H1 (cell line): ENCODE measurements around the gene KRTAP1-5. TPM values are rescaled to one million over a fixed set of nuclear protein-coding genes. Genes with fewer than 3 reads are reported as not detected.
"Not testable (repeated sequence)": the region's sequence is repeated elsewhere in the genome, so short reads cannot be mapped to it uniquely, and the experiment has no call there.

Experiments used
- CTCF ChIA-PET: fragments of 300-600 bp; sonication (Branson Sonifier 250); formaldehyde crosslinking; loops from one replicate; lab custom pipeline; 2021; ENCODE audit not compliant: partially characterized antibody; lab: Charles Lee
- POLR2A ChIA-PET: fragments of 300-600 bp; sonication (Branson Sonifier 250); formaldehyde crosslinking; loops from one replicate; lab custom pipeline; 2021; ENCODE audit warnings: inconsistent platforms; ENCODE audit not compliant: partially characterized antibody; lab: Charles Lee
- DNase-seq, 2 experiments: peaks; one replicate each; pipeline versions ENCODE4 v3.0.0 to v3.0.0-alpha.2; 2010 to 2022; ENCODE audit warnings: low spot score in 2 of 2, low read depth in 1 of 2, mixed read lengths in 1 of 2
- FAIRE-seq: peaks from 2 replicates; lab custom pipeline; 2011; peaks lifted over from hg19 to GRCh38; lab: Jason Lieb, UNC
- H2AFZ ChIP-seq: 2 replicates; pipeline ENCODE4 v1.8.1; 2012; ENCODE audit warnings: low read length, inconsistent platforms
- H2AK5ac ChIP-seq: 2 replicates; pipeline ENCODE4 v1.6.1; 2013; ENCODE audit warnings: low read depth, low read length
- H2BK120ac ChIP-seq: replicated peaks from 2 replicates; pipeline ENCODE3; 2013; ENCODE audit warnings: low read depth, low read length, inconsistent platforms
- H2BK12ac ChIP-seq: 2 replicates; pipeline ENCODE4 v1.6.1; 2013; ENCODE audit warnings: low read depth, low read length
- H2BK15ac ChIP-seq: 2 replicates; pipeline ENCODE4 v1.6.1; 2013; ENCODE audit warnings: low read length
- H2BK20ac ChIP-seq: 2 replicates; pipeline ENCODE4 v1.6.1; 2013; ENCODE audit warnings: low read length
- H2BK5ac ChIP-seq: 2 replicates; pipeline ENCODE4 v1.6.1; 2013; ENCODE audit warnings: low read depth, low read length
- H3K14ac ChIP-seq: 2 replicates; pipeline ENCODE4 v1.6.1; 2013; ENCODE audit warnings: inconsistent platforms; ENCODE audit not compliant: insufficient read length
- H3K18ac ChIP-seq: 2 replicates; pipeline ENCODE4 v1.6.1; 2013; ENCODE audit warnings: low read length; ENCODE audit errors: extremely low read depth
- H3K23ac ChIP-seq: 2 replicates; pipeline ENCODE4 v1.6.1; 2013; ENCODE audit warnings: inconsistent platforms; ENCODE audit not compliant: insufficient read length
- H3K23me2 ChIP-seq: 2 replicates; pipeline ENCODE4 v1.6.1; 2013; ENCODE audit warnings: low read depth, low read length
- H3K27ac ChIP-seq: 2 replicates; pipeline ENCODE4 v1.6.1; 2011; ENCODE audit warnings: low read depth, low read length, inconsistent platforms
- H3K27me3 ChIP-seq, 4 experiments: replicated peaks in 1 of 4; 1 replicate in 1 of 4; 2 replicates in 3 of 4; pipeline versions ENCODE4 v1.6.1 to v1.8.1; 2011 to 2013; ENCODE audit warnings: low read length in 3 of 4, mild to moderate bottlenecking in 3 of 4, inconsistent platforms in 2 of 4, mixed read lengths in 2 of 4, moderate library complexity in 1 of 4; ENCODE audit not compliant: control insufficient read depth in 3 of 4, insufficient read depth in 3 of 4; ENCODE audit errors: extremely low read depth in 1 of 4
- H3K36me3 ChIP-seq, 4 experiments: 2 replicates each; pipeline versions ENCODE4 v1.6.1 to v1.8.1; 2011 to 2013; ENCODE audit warnings: mild to moderate bottlenecking in 4 of 4, low read length in 3 of 4, moderate library complexity in 2 of 4, control low read depth in 1 of 4, inconsistent platforms in 1 of 4; ENCODE audit not compliant: insufficient read depth in 4 of 4, control insufficient read depth in 2 of 4
- H3K4ac ChIP-seq: replicated peaks from 2 replicates; pipeline ENCODE3; 2013; ENCODE audit warnings: low read length, low read depth, mixed read lengths, inconsistent platforms; ENCODE audit not compliant: insufficient read length
- H3K4me1 ChIP-seq, 4 experiments: replicated peaks in 1 of 4; 1 replicate in 1 of 4; 2 replicates in 3 of 4; pipeline versions ENCODE4 v1.6.1 to v1.8.1; 2011 to 2013; ENCODE audit warnings: low read length in 3 of 4, inconsistent platforms in 2 of 4, mixed read lengths in 1 of 4; ENCODE audit not compliant: insufficient read depth in 4 of 4, control insufficient read depth in 3 of 4
- H3K4me2 ChIP-seq, 2 experiments: 2 replicates each; pipeline versions ENCODE4 v1.6.1 to v1.8.1; 2011 to 2013; ENCODE audit warnings: low read depth in 2 of 2, low read length in 2 of 2, control low read depth in 1 of 2, inconsistent platforms in 1 of 2, mild to moderate bottlenecking in 1 of 2; ENCODE audit not compliant: insufficient read depth in 1 of 2
- H3K4me3 ChIP-seq, 4 experiments: fragments of 200-600, 300-600 bp in 1 of 4; sonication (generic), shearing (Covaris generic), sonication (Bioruptor Twin) in 1 of 4; 2 replicates each; pipeline versions ENCODE4 v1.5.1 to v1.8.1; 2011 to 2016; ENCODE audit warnings: low read length in 4 of 4, low read depth in 3 of 4, control low read depth in 2 of 4, inconsistent platforms in 2 of 4, mild to moderate bottlenecking in 2 of 4, mixed read lengths in 1 of 4, moderate library complexity in 1 of 4; ENCODE audit not compliant: insufficient read depth in 2 of 4; ENCODE audit errors: extremely low read depth in 1 of 4
- H3K56ac ChIP-seq: replicated peaks from 2 replicates; pipeline ENCODE3; 2013; ENCODE audit warnings: low read depth, mild to moderate bottlenecking, mixed read lengths, low read length, inconsistent platforms; ENCODE audit not compliant: insufficient read length
- H3K79me1 ChIP-seq: 2 replicates; pipeline ENCODE4 v1.6.1; 2013; ENCODE audit warnings: low read depth, low read length, control low read depth
- H3K79me2 ChIP-seq, 2 experiments: 2 replicates each; pipeline versions ENCODE4 v1.6.1 to v1.8.1; 2012 to 2013; ENCODE audit warnings: low read length in 2 of 2, mild to moderate bottlenecking in 2 of 2, inconsistent platforms in 1 of 2; ENCODE audit not compliant: insufficient read depth in 2 of 2, control insufficient read depth in 1 of 2
- H3K9ac ChIP-seq, 4 experiments: replicated peaks in 1 of 4; 1 replicate in 1 of 4; 2 replicates in 3 of 4; pipeline versions ENCODE4 v1.6.1 to v1.8.1; 2011 to 2013; ENCODE audit warnings: low read depth in 3 of 4, low read length in 3 of 4, control low read depth in 2 of 4, mild to moderate bottlenecking in 2 of 4, moderate library complexity in 2 of 4, inconsistent platforms in 1 of 4; ENCODE audit errors: extremely low read depth in 1 of 4
- H3K9me3 ChIP-seq, 2 experiments: 2 replicates each; pipeline versions ENCODE4 v1.6.1 to v1.8.1; 2012 to 2013; ENCODE audit warnings: mild to moderate bottlenecking in 2 of 2, moderate library complexity in 2 of 2, control low read depth in 1 of 2, inconsistent platforms in 1 of 2, low read depth in 1 of 2, low read length in 1 of 2, mixed read lengths in 1 of 2; ENCODE audit not compliant: insufficient read depth in 2 of 2
- H4K20me1 ChIP-seq, 2 experiments: replicated peaks in 1 of 2; 2 replicates each; pipeline versions ENCODE3 to v1.8.1; 2011 to 2013; ENCODE audit warnings: inconsistent platforms in 2 of 2, low read length in 2 of 2, mild to moderate bottlenecking in 1 of 2; ENCODE audit not compliant: insufficient read depth in 2 of 2, control insufficient read depth in 1 of 2
- H4K5ac ChIP-seq: 2 replicates; pipeline ENCODE4 v1.6.1; 2013; ENCODE audit warnings: low read length, low read depth, mixed read lengths, inconsistent platforms; ENCODE audit not compliant: insufficient read length
- H4K8ac ChIP-seq: 2 replicates; pipeline ENCODE4 v1.8.0; 2013; ENCODE audit warnings: mild to moderate bottlenecking, moderate library complexity, low read length, inconsistent platforms; ENCODE audit not compliant: insufficient read depth; ENCODE audit errors: extremely low read depth
- H4K91ac ChIP-seq: replicated peaks from 2 replicates; pipeline ENCODE3; 2013; ENCODE audit warnings: low read length, mixed read lengths, inconsistent platforms; ENCODE audit not compliant: insufficient read length
- EZH2 ChIP-seq: fragments of 200-600 bp; sonication (generic); IDR thresholded peaks from 2 replicates; pipeline ENCODE4 v1.7.1; 2012; ENCODE audit warnings: low read depth, mild to moderate bottlenecking, moderate library complexity, low read length, inconsistent platforms; ENCODE audit not compliant: severe bottlenecking
- POU5F1 ChIP-seq: IDR thresholded peaks from 2 replicates; pipeline ENCODE4 v1.6.1; 2011; ENCODE audit warnings: low read depth, mild to moderate bottlenecking, low read length, moderate library complexity
- WGBS, 2 experiments: shearing (Covaris generic) in 1 of 2; methylation state at CpG; one replicate each; pipeline versions ENCODE4 v1.1.6 to v1.1.7; 2013 to 2015; ENCODE audit warnings: low lambda C conversion rate in 2 of 2, mixed read lengths in 2 of 2, inconsistent platforms in 1 of 2, low coverage in 1 of 2, missing lambda C conversion rate in 1 of 2; ENCODE audit not compliant: insufficient replicate concordance in 2 of 2, insufficient coverage in 1 of 2, insufficient read length in 1 of 2; ENCODE audit errors: extremely low coverage in 1 of 2, missing lambda C conversion rate in 1 of 2; 5-methylcytosine and 5-hydroxymethylcytosine counted together
- polyA plus RNA-seq, 7 experiments: library from polyadenylated mRNA; depleted of rRNA in 3 of 7; stranded (reverse) in 5 of 7; unstranded in 2 of 7; fragments of >200 nt in 5 of 7; fragments of 200-250 nt in 2 of 7; gene quantifications; 1 replicate in 5 of 7; 2 replicates in 1 of 7; 4 replicates in 1 of 7; pipeline versions ENCODE4 v1.2.1 to v1.2.3, GENCODE V29; 2011 to 2013; ENCODE audit warnings: missing spikeins in 2 of 7, mixed read lengths in 2 of 7
- total RNA-seq: library from RNA; stranded (reverse); fragmentation: NEBNext Ultra II Directional; extraction: Animal tissue kit (Norgen Biotek cat#: 25700); gene quantifications from 2 replicates; pipeline ENCODE4 v1.2.1, GENCODE V29; 2021

KRTAP1-5 gene
- total and polyA plus RNA-seq, 2 of the 8 experiments (the other 6 are each of a cell fraction or from before 2014, with no cell fraction given): not detected

- no peak for TF ChIP-seq POU5F1
- TF ChIP-seq EZH2: no peak
These were observed 21.4 kb upstream of the KRTAP1-5 start (continued) for GRCh38 chr17:41048441-41048840.

- FAIRE-seq, H3K9ac ChIP-seq, H2AK5ac ChIP-seq, H3K14ac ChIP-seq, H2BK20ac ChIP-seq, H2BK15ac ChIP-seq, H3K79me1 ChIP-seq, H3K27me3 ChIP-seq, H4K5ac ChIP-seq, H3K4me3 ChIP-seq, H3K9me3 ChIP-seq, H3K36me3 ChIP-seq, DNase-seq, H2BK120ac ChIP-seq, H2AFZ ChIP-seq, H3K23ac ChIP-seq, H2BK12ac ChIP-seq, H3K27ac ChIP-seq, H3K4ac ChIP-seq, H2BK5ac ChIP-seq, H4K91ac ChIP-seq, H3K56ac ChIP-seq, H3K79me2 ChIP-seq, H3K4me2 ChIP-seq, H3K4me1 ChIP-seq, H3K23me2 ChIP-seq, H4K20me1 ChIP-seq, H3K18ac ChIP-seq: not testable (repeated sequence)
- WGBS, 2 experiments: 83% methylated on average over 10 of the region's 33 CpGs; no CpG with 5 or more reads in 1 of the 2 experiments
- ChIA-PET POLR2A (interaction anchor here (0.6 kb wide), 1 partner anchor 195 kb away, joined by 5 read pairs; no protein-coding TSS in a partner anchor), CTCF (interaction anchor here (0.5 kb wide), 1 partner anchor 12 kb away, joined by 3 read pairs; no protein-coding TSS in a partner anchor)
- H4K8ac ChIP-seq: 0 out of 2 replicates have a peak within 1 kb of the TSS, but pooled peaks have one; percentile 51
These were observed 19.9 kb upstream of the KRTAP1-5 start, which contains the start of gene KRTAP2-1 for GRCh38 chr17:41046735-41047465. Gene KRTAP2-1, minus strand, starts transcription at chr17:41047316. Its CDS starts 49 bp downstream, at chr17:41047267.
